HG03196 (cell line): ENCODE data around the gene STK24.
"Not testable (repeated sequence)": the region's sequence is repeated elsewhere in the genome, so short reads cannot be mapped to it uniquely, and the experiment has no call there.

Experiments used
- ATAC-seq: cut with Tn5 transposase; IDR thresholded peaks from one replicate; pipeline ENCODE4 v1.9.1; 2021; ENCODE audit not compliant: unreplicated experiment

The STK24 gene

DNA sequence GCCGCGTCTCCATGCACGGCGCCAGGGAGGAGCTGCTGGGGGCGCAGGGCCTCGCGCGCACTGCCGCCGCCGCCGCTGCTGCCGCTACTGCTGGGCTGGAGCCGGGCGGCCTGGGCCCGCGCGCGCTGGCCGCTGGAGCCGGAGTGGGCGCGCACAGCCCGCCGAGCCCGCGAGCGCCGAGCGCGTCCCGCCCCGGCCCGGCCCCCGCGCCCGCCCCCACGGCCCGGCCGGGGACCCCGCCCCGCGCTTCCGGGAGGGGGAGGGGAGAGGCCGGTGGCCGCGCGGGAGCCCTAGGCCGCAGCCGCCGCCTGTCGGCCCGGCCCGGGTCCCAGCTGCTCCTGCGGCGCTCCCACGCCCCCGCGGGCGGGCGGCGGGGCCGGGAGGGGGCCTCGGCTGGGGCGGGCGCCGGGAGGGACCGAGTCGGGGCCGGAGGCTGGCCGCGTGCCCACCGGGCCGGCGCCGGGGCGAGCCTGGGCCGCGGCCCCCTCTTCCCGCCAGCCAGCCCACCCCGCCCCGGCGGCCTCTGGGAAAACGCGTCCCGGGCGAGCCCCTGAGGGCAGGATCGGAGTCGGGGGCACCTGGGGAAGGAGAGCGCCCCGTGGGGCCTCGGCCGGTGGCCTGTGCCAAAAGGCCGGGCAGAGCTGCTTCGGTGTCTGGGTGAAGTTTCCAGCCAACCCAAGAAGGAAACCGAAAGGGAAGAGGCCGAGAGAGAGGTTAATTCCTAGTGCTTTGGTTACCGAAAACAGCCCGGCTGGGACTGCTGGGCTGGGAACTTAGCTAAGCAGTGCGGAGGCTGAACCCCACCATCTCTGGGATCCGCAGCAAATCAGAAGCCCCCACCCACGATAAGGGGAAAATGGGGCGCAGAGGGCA lies at the start of gene STK24:
TSS of gene STK24 (minus strand) at position 145 of the 873 bp plus-strand sequence. CDS start 321 bp downstream, outside the sequence.
- ATAC-seq: peak; percentile 60

DNA sequence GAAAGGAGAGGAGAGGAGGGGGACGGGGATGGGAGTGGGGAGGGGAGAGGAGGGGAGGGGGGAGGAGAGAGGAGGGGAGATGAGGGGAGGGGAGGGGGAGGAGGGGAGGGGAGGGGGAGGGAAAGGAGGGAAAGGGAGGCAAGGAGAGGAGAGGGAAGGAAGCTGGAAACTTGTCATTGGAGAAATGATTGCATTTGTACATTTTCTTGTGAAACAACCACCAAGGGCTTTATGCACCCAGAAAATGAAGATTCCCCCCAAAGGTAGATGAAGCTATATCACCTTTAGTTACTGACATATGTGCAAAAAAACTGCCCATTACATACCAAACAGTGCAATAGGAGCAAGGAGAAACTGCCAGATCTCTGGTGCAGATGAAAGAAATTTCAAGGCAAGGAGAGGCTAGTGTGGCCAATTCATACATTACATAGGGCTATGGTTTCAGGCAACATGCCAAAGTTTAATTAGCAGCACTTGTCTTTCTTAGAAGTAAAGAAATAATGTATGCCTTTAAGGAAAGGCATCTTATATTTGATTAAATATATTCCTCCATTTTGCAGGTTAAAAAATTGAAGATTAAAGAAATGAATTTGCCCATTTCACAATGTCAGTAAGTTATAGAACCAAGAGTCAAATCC lies 49.5 kb upstream of the STK24 start:
- no peak for ATAC-seq

DNA sequence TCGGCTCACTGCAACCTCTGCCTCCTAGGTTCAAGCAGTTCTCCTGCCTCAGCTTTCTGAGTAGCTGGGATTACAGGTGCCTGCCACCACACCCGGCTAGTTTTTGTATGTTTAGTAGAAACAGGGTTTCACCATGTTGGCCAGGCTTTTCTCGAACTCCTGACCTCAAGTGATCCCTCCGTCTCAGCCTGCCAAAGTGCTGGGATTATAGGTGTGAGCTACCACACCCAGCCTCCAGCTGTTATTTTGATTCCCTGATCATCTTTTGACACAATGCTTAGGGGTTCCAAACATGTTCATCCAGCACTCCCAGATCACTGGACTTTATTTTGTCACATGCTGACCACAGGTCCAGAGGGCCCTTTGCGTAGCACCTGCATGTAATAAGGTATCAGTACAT lies 47.7 kb upstream of the STK24 start:
- ATAC-seq: not testable (repeated sequence)

DNA sequence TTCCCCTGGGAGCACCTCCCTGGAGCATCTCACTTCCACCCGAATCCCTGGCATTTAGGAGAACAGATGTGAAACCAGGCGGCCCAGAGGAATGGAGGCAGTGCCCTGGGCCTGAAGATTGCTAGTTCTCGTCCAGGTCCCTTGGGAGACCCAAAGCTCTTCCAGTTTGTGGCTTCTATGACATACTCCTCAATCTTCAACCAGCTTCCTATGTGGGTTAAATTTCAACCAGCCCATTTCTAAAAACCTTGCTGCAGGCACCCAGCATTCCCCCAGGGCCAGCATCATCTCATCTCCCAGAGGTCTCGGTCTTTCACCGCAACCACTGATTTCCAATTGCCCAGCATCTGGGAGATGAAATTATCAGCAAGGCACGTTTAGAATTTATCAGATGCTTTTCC lies 46.0 kb upstream of the STK24 start:
- no peak for ATAC-seq

DNA sequence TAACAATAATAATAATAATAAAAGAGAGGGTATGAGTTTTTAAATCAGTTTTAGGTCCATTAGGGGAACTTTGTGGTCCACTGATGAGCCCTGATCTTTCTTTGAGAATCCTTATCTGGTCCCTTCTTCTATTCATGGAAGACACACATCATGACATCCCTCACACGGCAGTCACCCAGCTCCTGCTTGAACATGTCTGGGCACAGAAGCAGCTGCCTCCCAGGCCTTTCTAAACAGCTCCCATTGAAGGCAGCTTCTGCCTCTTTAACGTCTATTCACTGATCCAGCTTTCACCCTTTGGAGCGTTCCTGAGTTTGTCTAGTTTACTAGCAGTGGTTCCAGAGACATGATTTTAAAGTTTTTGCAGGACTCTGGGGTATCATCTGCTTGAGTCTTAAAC lies 42.6 kb upstream of the STK24 start:
- no peak for ATAC-seq

DNA sequence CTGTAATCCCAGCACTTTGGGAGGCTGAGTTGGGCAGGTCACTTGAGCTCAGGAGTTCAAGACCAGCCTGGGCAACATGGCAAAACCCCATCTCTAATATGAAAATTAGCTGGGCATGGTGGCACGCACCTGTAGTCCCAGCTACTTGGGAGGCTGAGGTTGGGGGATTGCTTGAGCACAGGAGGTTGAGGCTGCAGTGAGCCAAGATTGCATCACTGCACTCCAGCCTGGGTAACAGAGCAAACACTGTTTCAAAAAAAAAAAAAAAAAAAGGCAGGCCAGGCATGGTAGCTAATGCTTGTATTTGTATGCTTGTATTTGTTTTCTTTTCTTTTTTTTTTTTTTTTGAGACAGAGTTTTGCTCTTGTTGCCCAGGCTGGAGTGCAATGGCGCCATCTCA lies 38.7 kb upstream of the STK24 start:
- not testable (repeated sequence) for ATAC-seq

DNA sequence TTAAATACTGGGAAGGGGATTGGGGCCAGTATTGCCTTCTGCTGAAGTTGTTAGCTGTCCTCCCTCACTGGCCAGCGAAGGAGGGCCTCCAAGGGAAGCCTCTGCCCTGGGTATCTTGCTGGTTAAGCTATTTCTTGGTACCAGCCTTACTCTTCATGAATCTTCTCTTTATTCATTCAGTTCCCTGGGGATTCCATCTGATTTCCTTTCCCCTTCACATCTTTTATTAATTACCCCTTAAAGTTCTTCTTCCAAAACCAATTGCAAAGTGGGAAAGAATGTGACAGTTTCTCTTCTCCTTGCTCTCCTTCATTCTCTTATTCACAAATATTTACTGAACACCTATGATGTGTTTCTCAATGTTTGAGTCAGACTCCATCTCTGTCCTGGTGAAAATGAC lies 36.7 kb upstream of the STK24 start:
- no peak for ATAC-seq

DNA sequence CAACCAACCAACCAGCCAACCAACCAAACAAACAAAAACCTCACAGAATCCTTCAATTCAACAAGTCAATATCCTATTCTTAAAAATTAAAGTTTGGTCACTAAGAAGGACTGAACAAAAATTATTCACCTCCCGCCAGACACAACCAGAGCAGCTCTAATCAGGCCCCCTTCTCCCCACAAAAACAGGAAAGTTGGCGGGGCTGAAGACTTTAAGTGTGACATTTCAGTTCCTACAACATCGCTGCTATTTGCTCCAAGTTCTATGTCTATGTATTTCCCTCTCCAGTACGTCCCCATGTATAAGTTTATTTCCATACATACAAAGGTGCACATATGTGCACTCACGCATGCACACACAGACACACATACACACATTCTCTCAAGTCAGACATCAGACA lies 32.8 kb upstream of the STK24 start:
- ATAC-seq: no peak

DNA sequence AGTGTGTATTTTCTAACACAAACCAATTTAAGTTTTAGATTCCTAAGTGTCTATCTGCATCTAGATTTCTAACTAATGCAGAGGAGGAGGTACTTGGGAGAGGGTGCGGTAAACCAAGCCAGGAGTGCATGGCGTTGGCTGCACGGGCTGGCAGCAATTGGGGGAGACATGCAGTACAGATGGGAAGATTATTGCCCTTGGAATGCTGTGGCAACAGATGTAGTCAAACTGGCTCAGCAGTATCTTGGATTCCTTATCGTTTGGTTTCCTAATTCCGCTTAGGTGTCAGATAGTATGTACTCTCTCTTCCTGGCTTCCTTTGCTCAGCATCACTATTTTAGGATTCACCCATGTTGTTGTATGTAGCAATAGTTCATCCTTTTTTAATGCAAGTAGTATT lies 29.4 kb upstream of the STK24 start:
- ATAC-seq: no peak

DNA sequence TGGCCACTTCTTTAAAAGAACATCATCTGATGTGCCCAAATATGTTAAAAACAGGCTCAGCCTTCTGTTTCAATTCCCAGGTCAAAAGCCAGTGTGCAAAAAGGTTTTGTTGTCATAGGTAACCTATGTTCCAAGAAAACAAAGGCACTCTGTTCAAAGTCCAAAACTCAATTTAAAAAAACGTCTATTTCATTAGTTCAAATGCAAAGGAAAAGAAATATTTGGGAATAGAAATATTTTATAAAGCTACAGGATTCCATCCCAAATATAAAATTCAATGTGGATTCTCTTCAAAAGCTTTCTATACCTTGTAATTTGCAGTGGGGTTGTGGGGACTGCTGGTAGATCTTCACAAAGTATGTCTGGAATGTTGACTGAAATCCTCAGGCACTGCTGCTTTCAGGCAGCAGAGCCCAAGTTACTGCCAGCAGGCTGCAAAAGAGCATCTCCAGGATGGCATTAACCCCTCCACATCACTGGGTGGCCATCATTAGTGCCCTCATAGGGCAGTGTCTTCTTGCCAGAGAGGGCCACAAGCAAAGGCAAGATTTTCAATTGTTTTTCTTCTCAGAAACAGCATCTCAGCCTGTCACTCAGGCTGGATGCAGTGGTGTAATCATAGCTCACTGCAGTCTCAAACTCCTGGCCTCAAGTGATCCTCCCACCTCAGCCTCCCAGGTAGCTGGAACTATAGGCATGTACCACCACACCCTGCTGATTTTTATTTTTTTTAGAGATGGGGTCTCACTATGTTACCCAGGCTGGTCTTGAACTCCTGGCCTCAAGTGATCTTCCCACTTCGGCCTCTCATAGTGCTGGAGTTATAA lies 22.8 kb upstream of the STK24 start:
- ATAC-seq: no peak

DNA sequence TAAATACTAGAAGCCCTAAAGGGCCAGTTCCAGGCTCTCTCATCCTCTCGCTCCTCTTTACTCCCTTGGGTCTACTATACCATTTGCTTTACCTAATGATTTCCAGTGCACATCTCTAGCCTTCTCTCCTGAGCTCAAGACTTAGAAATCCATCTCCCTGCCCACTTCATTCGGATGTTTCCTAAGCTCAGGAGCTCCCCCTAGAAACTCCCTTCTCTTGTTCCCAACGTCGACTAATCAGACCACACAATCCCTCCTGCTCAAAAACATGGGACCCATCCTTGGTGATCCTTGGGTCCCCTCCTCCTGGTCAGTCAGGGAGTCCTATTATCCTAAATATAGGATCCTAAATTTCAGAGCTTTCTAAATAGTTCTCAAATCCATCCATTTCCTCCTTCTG lies 21.1 kb upstream of the STK24 start:
- ATAC-seq: no peak

DNA sequence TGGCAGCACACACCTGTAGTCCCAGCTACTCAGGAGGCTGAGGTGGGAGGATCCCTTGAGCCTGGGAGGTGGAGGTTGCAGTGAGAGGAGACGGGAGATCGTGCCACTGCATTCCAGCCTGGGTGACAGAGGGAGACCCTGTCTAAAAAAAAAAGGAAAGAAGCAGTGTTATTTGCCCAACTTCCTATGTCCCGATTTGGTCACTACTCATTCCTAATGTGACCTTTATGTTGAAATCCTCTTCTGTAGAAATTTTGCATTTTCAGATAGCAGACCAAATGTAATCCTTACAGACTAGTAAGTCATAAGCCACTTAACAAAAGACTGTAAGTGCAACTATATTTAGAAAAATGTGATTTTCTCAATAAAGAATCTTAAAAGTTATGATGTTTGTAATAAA lies 18.2 kb upstream of the STK24 start:
- ATAC-seq: no peak

DNA sequence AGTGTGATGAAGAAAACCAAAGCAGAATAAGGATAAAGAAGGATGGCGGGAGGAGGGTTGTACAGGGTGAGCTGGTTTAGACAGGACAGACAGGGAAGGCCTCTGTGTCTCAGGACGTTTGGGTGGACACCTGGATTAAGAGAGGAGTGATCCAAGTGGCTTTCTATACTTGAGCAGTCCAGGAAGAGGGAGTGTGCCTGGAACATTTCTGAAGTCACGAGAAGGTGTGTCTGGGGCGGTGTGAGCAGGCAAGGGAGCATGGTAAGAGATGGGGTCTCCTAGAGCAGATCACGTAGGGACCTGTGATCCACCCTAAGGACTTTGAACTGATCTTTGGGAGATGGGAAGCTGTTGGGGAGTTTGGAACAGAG lies 15.4 kb upstream of the STK24 start:
- ATAC-seq: no peak

DNA sequence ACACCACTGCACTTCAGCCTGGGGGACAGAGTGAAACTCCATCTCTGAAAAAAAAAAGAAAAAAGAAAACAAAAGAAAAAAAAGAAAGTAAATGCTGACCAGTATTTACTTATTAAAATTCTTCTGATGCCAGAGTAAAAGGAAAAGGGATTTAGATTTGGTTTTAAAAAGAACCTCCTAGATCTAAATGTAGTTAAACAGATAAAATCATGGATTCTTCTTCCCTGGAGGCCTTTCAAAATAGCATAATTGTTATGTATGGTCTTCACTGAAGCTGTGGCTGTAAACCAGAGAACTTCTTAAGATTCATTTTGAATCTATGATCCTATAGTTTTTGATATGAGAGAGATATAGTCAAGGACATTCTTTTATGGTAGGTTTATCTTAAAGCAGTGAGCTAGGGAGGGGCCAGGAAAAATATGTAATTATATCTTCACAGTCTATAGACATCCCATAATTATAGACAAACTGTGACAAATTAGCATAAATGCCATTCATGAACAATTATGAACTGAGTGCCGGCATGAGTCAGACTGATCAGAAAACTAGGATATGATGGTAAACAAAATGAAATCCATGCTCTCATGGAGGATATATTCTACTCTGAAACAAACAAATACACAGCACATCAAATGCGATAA lies 14.9 kb upstream of the STK24 start:
- no peak for ATAC-seq

DNA sequence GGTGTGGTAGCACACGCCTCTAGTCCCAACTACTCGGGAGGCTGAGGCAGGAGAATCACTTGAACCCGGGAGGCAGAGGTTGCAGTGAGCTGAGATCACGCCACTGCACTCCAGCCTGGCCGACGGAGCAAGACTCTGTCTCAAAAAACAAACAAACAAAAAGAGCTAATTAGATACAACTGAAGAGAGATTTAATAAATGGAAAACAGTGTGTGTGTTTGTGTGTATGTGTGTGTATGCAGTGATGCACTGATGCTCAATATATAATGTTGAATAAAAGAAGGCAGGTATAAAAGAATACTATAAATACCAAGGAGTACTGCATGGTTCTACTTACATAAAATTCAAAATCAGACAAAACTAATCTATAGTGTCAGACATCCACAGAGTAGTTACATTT lies 13.6 kb upstream of the STK24 start:
- not testable (repeated sequence) for ATAC-seq

DNA sequence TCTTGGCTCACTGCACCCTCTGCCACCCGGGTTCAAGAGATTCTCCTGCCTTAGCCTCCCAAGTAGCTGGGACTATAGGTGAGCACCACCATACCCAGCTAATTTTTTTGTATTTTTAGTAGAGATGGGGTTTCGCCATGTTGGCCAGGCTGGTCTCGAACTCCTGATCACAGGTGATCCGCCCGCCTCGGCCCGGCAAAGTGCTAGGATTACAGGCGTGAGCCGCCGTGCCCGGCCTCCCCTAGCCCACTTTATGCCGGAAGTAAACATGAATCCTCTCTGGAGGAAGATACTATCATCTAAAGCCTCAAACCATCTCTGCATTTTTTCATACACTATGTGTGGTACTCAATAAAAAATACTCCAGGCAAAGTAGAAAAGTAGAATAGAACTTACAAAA lies 12.6 kb upstream of the STK24 start:
- not testable (repeated sequence) for ATAC-seq

DNA sequence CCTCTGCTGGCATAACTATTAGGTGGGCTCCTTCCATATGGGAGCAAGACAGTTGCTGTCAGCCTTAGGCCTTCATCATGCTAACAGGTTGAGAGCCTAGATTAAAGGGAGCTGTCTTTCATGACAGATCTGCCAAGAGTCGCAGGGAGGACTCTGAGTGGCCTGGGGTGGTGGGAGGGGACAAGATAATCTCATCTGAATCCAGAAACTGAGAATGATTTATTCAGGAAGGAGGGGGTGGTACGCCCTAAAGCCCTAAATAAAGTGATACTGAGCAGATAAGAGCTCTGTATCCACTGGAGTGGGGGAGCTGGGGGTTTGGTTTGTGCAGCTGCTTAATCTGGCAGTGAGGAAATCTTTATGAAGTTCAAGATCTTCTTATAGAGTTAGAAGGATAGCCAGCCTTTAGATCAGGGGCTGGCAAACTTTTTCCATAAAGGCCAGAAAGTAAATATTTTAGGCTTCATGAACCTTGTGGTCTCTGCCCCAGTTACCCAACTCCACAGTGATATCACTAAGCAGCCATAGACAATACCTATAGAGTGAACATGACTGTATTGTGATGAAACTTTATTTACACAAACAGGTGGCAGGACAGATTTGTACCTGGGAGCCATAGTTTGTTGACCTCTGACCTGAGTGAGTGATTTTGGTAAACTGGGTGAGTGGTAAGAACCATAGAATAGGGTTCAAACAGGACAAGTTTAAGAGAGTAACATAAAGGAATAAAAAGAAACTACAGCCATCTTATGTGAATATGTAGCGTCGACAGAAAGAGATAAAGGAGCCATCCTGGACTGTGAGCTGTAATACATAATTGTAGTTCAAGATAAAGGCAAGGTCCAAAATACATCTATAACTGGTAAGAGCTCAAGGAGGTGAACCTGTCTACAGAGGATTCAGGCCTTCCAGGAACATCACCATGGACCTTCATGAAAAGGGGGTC lies 9.8 kb upstream of the STK24 start:
- no peak for ATAC-seq

DNA sequence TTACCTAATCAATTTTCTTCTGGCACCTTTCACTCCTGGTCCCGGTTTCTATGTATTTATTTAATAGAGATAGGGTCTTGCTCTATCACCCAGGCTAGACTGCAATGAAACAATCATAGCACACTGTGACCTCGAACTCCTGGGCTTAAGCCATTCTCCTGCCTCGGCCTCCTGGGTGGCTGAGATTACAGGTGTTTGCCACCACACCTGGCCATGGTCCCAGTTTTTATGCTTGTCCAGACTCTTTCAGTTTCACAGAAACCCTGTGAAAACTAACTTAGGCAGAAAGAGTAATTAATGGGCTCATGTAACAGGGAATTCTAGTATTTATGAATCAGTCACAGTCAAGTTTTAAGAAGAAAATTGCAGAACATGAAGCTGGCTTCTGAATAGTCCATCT lies 9.0 kb upstream of the STK24 start:
- ATAC-seq: no peak

DNA sequence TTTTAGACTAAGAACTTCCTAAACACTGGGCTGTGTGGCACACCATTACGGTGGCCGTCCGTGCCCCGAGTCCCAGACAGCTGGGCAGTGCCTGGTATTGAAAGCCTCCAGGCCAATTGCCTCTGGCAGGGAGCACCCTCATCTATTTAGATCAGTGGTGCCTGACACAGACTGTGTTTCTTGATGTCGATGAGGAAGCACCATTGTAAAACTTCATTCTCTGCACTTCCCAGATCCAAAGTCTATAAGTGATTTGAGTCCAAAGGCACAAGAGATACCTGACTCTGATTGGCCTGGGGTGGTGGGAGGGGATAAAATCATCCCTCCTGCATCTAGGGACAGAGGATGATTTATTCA lies 8.5 kb upstream of the STK24 start:
- no peak for ATAC-seq

DNA sequence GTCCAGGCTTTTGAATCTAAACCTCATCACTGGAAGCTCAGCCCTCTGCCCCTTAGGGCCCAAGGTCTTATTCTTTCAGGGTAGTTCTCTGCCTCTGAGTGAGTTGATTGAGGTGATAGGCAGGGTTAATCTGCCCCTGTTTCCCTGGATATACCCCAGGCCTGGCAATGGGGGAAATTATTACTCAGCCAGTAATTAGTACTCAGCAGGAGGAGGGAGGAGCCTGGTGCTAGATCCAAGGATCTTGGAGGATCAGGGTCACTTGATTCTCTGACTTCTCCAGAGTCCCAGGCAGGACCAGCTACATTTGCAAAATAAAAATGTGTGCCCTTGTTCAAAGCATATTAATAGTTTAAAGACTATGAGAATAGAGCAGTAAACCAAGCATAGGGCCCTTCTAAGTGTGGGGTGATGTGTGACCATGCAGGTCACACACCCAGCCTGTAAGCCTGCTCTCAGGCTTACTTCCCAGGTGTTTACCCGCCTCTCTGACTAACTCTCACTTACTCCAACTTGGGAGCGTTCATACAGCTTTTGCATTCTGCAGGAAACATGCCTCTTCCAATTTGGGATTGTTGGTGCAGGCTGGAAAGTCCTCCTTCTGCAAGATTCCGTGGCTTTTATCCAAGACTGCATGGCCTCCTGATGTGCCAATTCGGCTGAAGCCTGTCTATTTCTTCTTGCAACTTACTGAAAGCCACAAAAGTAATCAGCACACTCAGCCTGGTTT lies 7.9 kb upstream of the STK24 start:
- ATAC-seq: no peak
